OCI-LY7 (cell line): ENCODE results near the gene SNAPC2. TPM values are rescaled to one million over a fixed set of nuclear protein-coding genes. Genes with fewer than 3 reads are reported as not detected.

Experiments
- BruUV-seq: library from RNA; stranded (reverse); fragments of 400-500 nt; replicated peaks from 2 replicates; lab custom pipeline; 2021; lab: Mats Ljungman, UMichigan
- CTCF ChIA-PET: fragments of 300-600 bp; sonication (Branson Sonifier 250); formaldehyde crosslinking; loops from one replicate; lab custom pipeline; 2022; ENCODE audit warnings: antibody characterized with exemption; ENCODE audit not compliant: unreplicated experiment; lab: Charles Lee
- POLR2A ChIA-PET: fragments of 300-600 bp; sonication (Branson Sonifier 250); formaldehyde crosslinking; loops from one replicate; lab custom pipeline; 2022; ENCODE audit warnings: antibody characterized with exemption; lab: Charles Lee
- DNase-seq: peaks from one replicate; pipeline ENCODE4 v3.0.0-alpha.2; 2015; ENCODE audit warnings: low spot score
- H2AFZ ChIP-seq: fragments of 200-600 bp; sonication (generic), shearing (Covaris generic); 2 replicates; pipeline ENCODE4 v1.6.1; 2014; ENCODE audit warnings: mild to moderate bottlenecking, antibody characterized with exemption, low read length, moderate library complexity
- H3K27ac ChIP-seq: fragments of 200-600 bp; sonication (generic); 2 replicates; pipeline ENCODE4 v1.5.1; 2014; ENCODE audit warnings: mixed run types, low read depth, mild to moderate bottlenecking, moderate library complexity, low read length, inconsistent platforms; ENCODE audit not compliant: poor library complexity, severe bottlenecking
- H3K36me3 ChIP-seq: fragments of 200-600 bp; sonication (generic); 2 replicates; pipeline ENCODE4 v1.6.1; 2014; ENCODE audit warnings: mild to moderate bottlenecking, antibody characterized with exemption, low read length, moderate library complexity, mixed read lengths; ENCODE audit not compliant: insufficient read depth
- H3K4me1 ChIP-seq: fragments of 200-600 bp; sonication (generic); 2 replicates; pipeline ENCODE4 v1.5.1; 2014; ENCODE audit warnings: mild to moderate bottlenecking, low read length; ENCODE audit not compliant: insufficient read depth, poor library complexity, severe bottlenecking
- H3K4me2 ChIP-seq: fragments of 200-600 bp; sonication (generic); 2 replicates; pipeline ENCODE4 v1.6.1; 2014; ENCODE audit warnings: mild to moderate bottlenecking, low read length
- H3K4me3 ChIP-seq: fragments of 200-600 bp; sonication (generic); 2 replicates; pipeline ENCODE4 v1.5.1; 2014; ENCODE audit warnings: mild to moderate bottlenecking, low read depth, low read length; ENCODE audit not compliant: poor library complexity, severe bottlenecking
- H3K79me2 ChIP-seq: fragments of 200-600 bp; sonication (generic); 2 replicates; pipeline ENCODE4 v1.6.1; 2016; ENCODE audit warnings: low read depth, mild to moderate bottlenecking, low read length, moderate library complexity, mixed read lengths; ENCODE audit not compliant: insufficient read depth
- H3K9me2 ChIP-seq: fragments of 200-600 bp; sonication (generic); 2 replicates; pipeline ENCODE4 v1.6.1; 2016; ENCODE audit warnings: mild to moderate bottlenecking, low read length, mixed read lengths; ENCODE audit not compliant: insufficient read depth
- H3K9me3 ChIP-seq: fragments of 200-600 bp; sonication (generic); 2 replicates; pipeline ENCODE4 v1.6.1; 2014; ENCODE audit warnings: mild to moderate bottlenecking, mixed run types, low read length, mixed read lengths
- H4K20me1 ChIP-seq: fragments of 200-600 bp; sonication (generic); 2 replicates; pipeline ENCODE4 v1.6.1; 2014; ENCODE audit warnings: mild to moderate bottlenecking, antibody characterized with exemption, low read length, moderate library complexity, mixed read lengths; ENCODE audit not compliant: insufficient read depth
- CTCF ChIP-seq: fragments of 200-600 bp; sonication (generic); conservative IDR thresholded peaks from 2 replicates; pipeline ENCODE4 v1.5.1; 2014; ENCODE audit warnings: mild to moderate bottlenecking, antibody characterized with exemption, low read length, moderate library complexity, mixed read lengths
- EZH2phosphoT487 ChIP-seq: fragments of 200-600 bp; sonication (generic); IDR thresholded peaks from 2 replicates; pipeline ENCODE4 v1.6.1; 2018; ENCODE audit warnings: low read depth, borderline replicate concordance, mild to moderate bottlenecking, mixed run types, antibody characterized with exemption, low read length, moderate library complexity, mixed read lengths
- intact Hi-C: fragments of 100-400 bp; cut with micrococcal nuclease; formaldehyde crosslinking; loops from one replicate; pipeline ENCODE4 v1.10.0; 2022; ENCODE audit not compliant: unreplicated experiment
- total RNA-seq, 2 experiments: library from RNA; depleted of rRNA in 1 of 2; stranded (reverse); fragments of >200 nt in 1 of 2; shearing (Covaris generic) in 1 of 2; gene quantifications; 2 replicates each; pipeline ENCODE4 v1.2.3, GENCODE V29; 2014 to 2022

SNAPC2 gene
- total RNA-seq, 2 experiments from 2014 or later = 4.9 to 8.2 TPM

DNA sequence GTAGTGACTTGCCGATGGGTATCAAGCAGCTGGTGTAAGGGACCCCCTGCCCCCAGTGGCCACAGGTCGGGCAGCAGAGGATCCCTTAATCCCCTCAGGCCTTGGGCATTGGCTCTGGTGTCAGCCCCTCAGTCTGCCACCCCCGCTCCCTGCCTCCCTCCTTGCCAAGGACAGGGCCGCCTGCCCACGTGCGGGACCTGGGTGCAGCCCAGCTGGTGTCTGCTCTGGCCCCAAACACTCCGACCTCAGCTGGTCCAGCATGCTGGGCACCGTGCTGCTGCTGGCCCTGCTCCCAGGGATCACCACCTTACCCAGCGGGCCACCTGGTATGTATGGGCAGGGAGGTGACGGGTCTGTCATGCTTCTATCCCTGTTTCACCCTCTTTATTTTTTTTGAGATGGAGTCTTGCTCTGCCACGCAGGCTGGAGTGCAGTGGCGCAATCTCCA is 5.5 kb upstream of the SNAPC2 start, which contains the start of gene TGFBR3L:
TSS of gene TGFBR3L (plus strand) at position 233 of the 448 bp plus-strand sequence.
- H2AFZ ChIP-seq = no peak within 1 kb of the TSS
- no peak within 1 kb of the TSS for H3K4me3 ChIP-seq
- H4K20me1 ChIP-seq = no peaks in the 10 kb centered on the region
- no peaks in the 10 kb centered on the region for H3K9me2 ChIP-seq
- H3K4me1 ChIP-seq = peaks cover 2% of the 10 kb centered on the region
- H3K27ac ChIP-seq = no peak within 1 kb of the TSS
- peaks cover 33% of the 10 kb centered on the region for H3K36me3 ChIP-seq
- ChIA-PET CTCF (no interaction called here), POLR2A (no interaction called here)
- H3K79me2 ChIP-seq = no peaks in the 10 kb centered on the region
- BruUV-seq = no TSS peak
- H3K4me2 ChIP-seq = no peak within 1 kb of the TSS; the same call in 1 of the 2 replicates
- intact Hi-C loops = no loop called here
- no peaks in the 10 kb centered on the region for H3K9me3 ChIP-seq
- DNase-seq = no peak
- no peak for TF ChIP-seq EZH2phosphoT487
- no peak for TF ChIP-seq CTCF

GRCh38 chr19:7915250-7916102 is 4.7 kb upstream of the SNAPC2 start:
- ChIA-PET POLR2A (no interaction called here), CTCF (no interaction called here)
- TF ChIP-seq EZH2phosphoT487 = no peak
- TF ChIP-seq CTCF = no peak
- H3K79me2 ChIP-seq = no peaks in the 10 kb centered on the region
- BruUV-seq = no TSS peak
- H3K36me3 ChIP-seq = peaks cover 28% of the 10 kb centered on the region
- DNase-seq = no peak
- H3K9me3 ChIP-seq = no peaks in the 10 kb centered on the region
- H4K20me1 ChIP-seq = no peaks in the 10 kb centered on the region
- intact Hi-C loops = no loop called here
- H3K4me2 ChIP-seq = peak overlapping the region; percentile 45; the same call in 1 of the 2 replicates
- no peaks in the 10 kb centered on the region for H3K9me2 ChIP-seq
- H3K4me1 ChIP-seq = peaks cover 6% of the 10 kb centered on the region
- H2AFZ ChIP-seq = no peak overlapping the region
- H3K27ac ChIP-seq = no peak overlapping the region
- no peak overlapping the region for H3K4me3 ChIP-seq
